ENCODE results near the gene GNG8.

The GNG8 gene

GRCh38 chr19:46624958-46625661, 10.9 kb downstream of the GNG8 start, which contains the start of gene PTGIR:
Gene PTGIR, minus strand, starts transcription at chr19:46625089. Its CDS starts 864 bp downstream, at chr19:46624225.
- TF ChIP-seq CTCF (conservative IDR thresholded peaks at IDR 0.05; ENCODE audit: control insufficient read depth, insufficient read depth, low read depth, low read length) = no peak
- DNase-seq (ENCODE audit: low read depth) = peak; percentile 79
- H3K4me3 ChIP-seq (ENCODE audit: control insufficient read depth, low read depth, low read length) = peak within 1 kb of the TSS; percentile 29

GRCh38 chr19:46623915-46624502, 12.0 kb downstream of the GNG8 start:
- no peak for DNase-seq (ENCODE audit: low read depth)
- TF ChIP-seq CTCF (conservative IDR thresholded peaks at IDR 0.05; ENCODE audit: control insufficient read depth, insufficient read depth, low read depth, low read length) = no peak
- H3K4me3 ChIP-seq (ENCODE audit: control insufficient read depth, low read depth, low read length) = no peak overlapping the region

- no peak for TF ChIP-seq CTCF (conservative IDR thresholded peaks at IDR 0.05; ENCODE audit: control insufficient read depth, insufficient read depth, low read depth, low read length)
- no peak for DNase-seq (ENCODE audit: low read depth)
- H3K4me3 ChIP-seq (ENCODE audit: control insufficient read depth, low read depth, low read length) = no peak overlapping the region
Observed at GRCh38 chr19:46622118-46622446, 13.9 kb downstream of the GNG8 start.

GRCh38 chr19:46621191-46622117, 14.5 kb downstream of the GNG8 start:
- no peak for DNase-seq (ENCODE audit: low read depth)
- no peak for TF ChIP-seq CTCF (conservative IDR thresholded peaks at IDR 0.05; ENCODE audit: control insufficient read depth, insufficient read depth, low read depth, low read length)
- H3K4me3 ChIP-seq (ENCODE audit: control insufficient read depth, low read depth, low read length) = no peak overlapping the region

GRCh38 chr19:46620716-46621115, 15.3 kb downstream of the GNG8 start:
- peak; percentile 63 for DNase-seq (ENCODE audit: low read depth)

More at GRCh38 chr19:46620716-46621115, 15.3 kb downstream of the GNG8 start:
- H3K4me3 ChIP-seq (ENCODE audit: control insufficient read depth, low read depth, low read length) = no peak overlapping the region
- no peak for TF ChIP-seq CTCF (conservative IDR thresholded peaks at IDR 0.05; ENCODE audit: control insufficient read depth, insufficient read depth, low read depth, low read length)

All from fibroblast of mammary gland (primary cell).